NT2/D1 (cell line): Measurements from ENCODE around the gene UBAC2.

Experiments used
- SUZ12 ChIP-seq: IDR thresholded peaks from 2 replicates; pipeline ENCODE4 v1.6.1; 2011; ENCODE audit not compliant: insufficient read length, insufficient read depth; ENCODE audit errors: extremely low read depth
- YY1 ChIP-seq: IDR thresholded peaks from 2 replicates; pipeline ENCODE4 v1.6.1; 2011; ENCODE audit not compliant: insufficient read length, insufficient read depth
- ZNF274 ChIP-seq: IDR thresholded peaks from 2 replicates; pipeline ENCODE4 v1.6.1; 2011; ENCODE audit warnings: mild to moderate bottlenecking, low read depth, low read length

GRCh38 chr13:99347911-99348451, 147.3 kb downstream of the UBAC2 start:
- TF ChIP-seq ZNF274 (no peak), YY1 (no peak), SUZ12 (no peak)
